RWPE2 (cell line): ENCODE measurements around the gene SKIDA1.

Source experiments
- ATAC-seq: fragments of 200-7000 bp; cut with Tn5 transposase; 3 replicates; pipeline ENCODE4 v1.9.1; 2021; ENCODE audit warnings: low read depth
- DNase-seq: peaks from one replicate; pipeline ENCODE4 v3.0.0-alpha.2; 2020; ENCODE audit warnings: low spot score
- H3K27ac ChIP-seq: fragments of 450-650 bp; 2 replicates; pipeline ENCODE4 v1.5.1; 2017; ENCODE audit warnings: mild to moderate bottlenecking; ENCODE audit not compliant: poor library complexity, severe bottlenecking
- H3K27me3 ChIP-seq: fragments of 250-450 bp; sonication (Bioruptor Pico); 2 replicates; pipeline ENCODE4 v1.5.1; 2021; ENCODE audit warnings: mild to moderate bottlenecking, moderate library complexity; ENCODE audit not compliant: insufficient read depth, poor library complexity, severe bottlenecking
- H3K36me3 ChIP-seq: fragments of 250-450 bp; sonication (Bioruptor Pico); 2 replicates; pipeline ENCODE4 v1.5.1; 2020; ENCODE audit warnings: low read depth, mild to moderate bottlenecking, moderate library complexity
- H3K4me1 ChIP-seq: fragments of 250-450 bp; sonication (Bioruptor Pico); 2 replicates; pipeline ENCODE4 v1.5.1; 2021; ENCODE audit warnings: mild to moderate bottlenecking, moderate library complexity; ENCODE audit not compliant: insufficient read depth, poor library complexity, severe bottlenecking
- H3K4me3 ChIP-seq: fragments of 250-450 bp; sonication (Bioruptor Pico); 2 replicates; pipeline ENCODE4 v1.5.1; 2021; ENCODE audit warnings: mild to moderate bottlenecking, moderate library complexity; ENCODE audit not compliant: severe bottlenecking
- H3K9me3 ChIP-seq: fragments of 250-450 bp; sonication (Bioruptor Pico); 2 replicates; pipeline ENCODE4 v1.5.1; 2021; ENCODE audit warnings: mild to moderate bottlenecking, moderate library complexity; ENCODE audit not compliant: severe bottlenecking
- CTCF ChIP-seq: fragments of 450-650 bp; IDR thresholded peaks from one replicate; pipeline ENCODE4 v1.5.1; 2017; ENCODE audit warnings: mild to moderate bottlenecking, moderate library complexity; ENCODE audit not compliant: poor library complexity, severe bottlenecking

Gene SKIDA1

GRCh38 chr10:21511095-21511570 is 14.3 kb downstream of the SKIDA1 start:
- H3K27ac ChIP-seq: no peak overlapping the region
- H3K27me3 ChIP-seq: no peaks in the 10 kb centered on the region
- no peak for ATAC-seq
- DNase-seq: no peak
- H3K4me3 ChIP-seq: no peak overlapping the region
- no peaks in the 10 kb centered on the region for H3K36me3 ChIP-seq
- no peaks in the 10 kb centered on the region for H3K4me1 ChIP-seq
- TF ChIP-seq CTCF: no peak
- no peaks in the 10 kb centered on the region for H3K9me3 ChIP-seq

- no peak for TF ChIP-seq CTCF
- Histone ChIP-seq H3K4me3 (no peak overlapping the region), H3K36me3 (no peaks in the 10 kb centered on the region), H3K27me3 (no peaks in the 10 kb centered on the region), H3K4me1 (no peaks in the 10 kb centered on the region), H3K27ac (no peak overlapping the region), H3K9me3 (no peaks in the 10 kb centered on the region)
- DNase-seq: no peak
- no peak for ATAC-seq
These were observed 15.0 kb downstream of the SKIDA1 start for GRCh38 chr10:21510241-21511094.

GRCh38 chr10:21509341-21510240 is 15.9 kb downstream of the SKIDA1 start:
- no peak for DNase-seq
- H3K9me3 ChIP-seq: no peaks in the 10 kb centered on the region
- H3K27me3 ChIP-seq: no peaks in the 10 kb centered on the region
- ATAC-seq: no peak
- no peak for TF ChIP-seq CTCF
- H3K27ac ChIP-seq: no peak overlapping the region
- no peaks in the 10 kb centered on the region for H3K4me1 ChIP-seq
- H3K36me3 ChIP-seq: no peaks in the 10 kb centered on the region
- H3K4me3 ChIP-seq: no peak overlapping the region

- Histone ChIP-seq H3K36me3 (no peaks in the 10 kb centered on the region), H3K4me3 (no peak overlapping the region), H3K4me1 (no peaks in the 10 kb centered on the region), H3K9me3 (no peaks in the 10 kb centered on the region), H3K27ac (no peak overlapping the region), H3K27me3 (no peaks in the 10 kb centered on the region)
- TF ChIP-seq CTCF: no peak
- DNase-seq: no peak
- ATAC-seq: no peak
These were observed 16.7 kb downstream of the SKIDA1 start for GRCh38 chr10:21508706-21509331.
